Choroid plexus epithelial cell (primary cell): ENCODE measurements around the gene VTI1A.
A peak's percentile ranks its signal among the peaks of the same experiment; 100 is the strongest.
"Not testable (repeated sequence)": the region's sequence is repeated elsewhere in the genome, so short reads cannot be mapped to it uniquely, and the experiment has no call there.

Source experiments
- DNase-seq: peaks from one replicate; pipeline ENCODE4 v3.0.0-alpha.2; 2010; ENCODE audit warnings: low read depth
- H3K4me3 ChIP-seq: 2 replicates; pipeline ENCODE4 v1.5.1; 2011; ENCODE audit warnings: low read depth, mild to moderate bottlenecking, control low read depth, low read length, moderate library complexity
- TF ChIP-seq, protein P1 (sequence below): conservative IDR thresholded peaks from 2 replicates; pipeline ENCODE4 v1.5.1; 2011; ENCODE audit warnings: low read depth, mild to moderate bottlenecking, control low read depth, inconsistent platforms, low read length, moderate library complexity

Gene VTI1A

DNA sequence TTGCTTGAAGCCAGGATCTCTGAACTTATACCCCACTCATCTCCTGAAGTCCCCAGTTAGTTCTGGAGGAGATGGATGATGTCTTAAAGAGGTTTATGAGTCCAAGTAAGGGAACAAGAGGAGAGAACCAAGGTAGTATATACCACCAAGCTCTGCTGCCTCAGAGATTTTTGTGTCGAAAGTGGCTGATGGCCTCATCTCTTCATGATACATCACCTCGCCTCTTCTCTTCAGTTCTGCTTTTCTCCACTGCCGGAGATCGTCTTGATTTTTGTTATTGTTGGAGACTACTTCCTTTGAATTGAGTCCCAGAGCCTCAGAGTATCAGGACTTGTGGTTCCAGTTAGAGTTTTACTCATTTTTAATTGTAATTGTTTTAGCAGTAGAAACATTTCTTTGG, 1.9 kb downstream of the VTI1A start:
- DNase-seq, result no peak

DNA sequence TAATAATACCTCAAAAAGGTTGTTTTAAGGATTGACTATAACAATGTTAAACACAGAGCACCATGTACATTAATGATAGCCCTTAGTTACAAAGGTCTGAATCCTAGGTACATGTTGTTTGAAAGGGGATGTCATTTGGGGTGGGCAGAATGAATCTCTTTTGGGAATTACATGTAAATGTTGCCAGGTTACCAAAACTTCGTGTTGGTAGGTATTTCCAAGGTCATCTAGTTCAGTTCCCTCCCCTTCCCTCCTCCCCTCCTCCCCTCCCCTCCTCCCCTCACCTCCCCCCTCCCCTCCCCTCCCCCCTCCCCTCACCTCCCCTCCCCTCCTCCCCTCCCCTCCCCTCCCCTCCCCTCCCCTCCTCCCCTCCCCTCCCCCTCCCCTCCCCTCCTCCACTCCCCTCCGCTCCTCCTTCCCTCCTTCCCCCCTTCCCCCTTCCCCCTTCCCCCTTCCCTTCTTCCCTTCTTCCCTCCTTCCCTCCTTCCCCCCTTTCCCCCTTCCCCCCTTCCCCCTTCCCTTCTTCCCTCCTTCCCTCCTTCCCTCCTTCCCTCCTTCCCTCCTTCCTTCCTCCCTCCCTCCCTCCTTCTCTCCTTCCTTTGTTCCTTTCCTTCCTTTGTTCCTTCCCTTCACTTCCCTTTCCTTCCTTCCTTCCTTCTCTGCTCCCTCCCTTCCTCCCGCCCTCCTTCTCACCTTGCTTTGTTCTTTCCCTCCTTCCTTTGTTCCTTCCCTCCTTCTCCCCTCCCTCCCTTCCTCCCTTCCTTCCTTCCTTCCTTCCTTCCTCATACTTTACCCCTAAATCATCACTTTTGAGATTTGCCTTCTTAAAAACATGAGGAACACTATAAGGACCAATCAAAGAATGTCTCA, 8.1 kb downstream of the VTI1A start:
- H3K4me3 ChIP-seq, result no peak overlapping the region
- no peak for DNase-seq
- TF ChIP-seq, protein P1, sequence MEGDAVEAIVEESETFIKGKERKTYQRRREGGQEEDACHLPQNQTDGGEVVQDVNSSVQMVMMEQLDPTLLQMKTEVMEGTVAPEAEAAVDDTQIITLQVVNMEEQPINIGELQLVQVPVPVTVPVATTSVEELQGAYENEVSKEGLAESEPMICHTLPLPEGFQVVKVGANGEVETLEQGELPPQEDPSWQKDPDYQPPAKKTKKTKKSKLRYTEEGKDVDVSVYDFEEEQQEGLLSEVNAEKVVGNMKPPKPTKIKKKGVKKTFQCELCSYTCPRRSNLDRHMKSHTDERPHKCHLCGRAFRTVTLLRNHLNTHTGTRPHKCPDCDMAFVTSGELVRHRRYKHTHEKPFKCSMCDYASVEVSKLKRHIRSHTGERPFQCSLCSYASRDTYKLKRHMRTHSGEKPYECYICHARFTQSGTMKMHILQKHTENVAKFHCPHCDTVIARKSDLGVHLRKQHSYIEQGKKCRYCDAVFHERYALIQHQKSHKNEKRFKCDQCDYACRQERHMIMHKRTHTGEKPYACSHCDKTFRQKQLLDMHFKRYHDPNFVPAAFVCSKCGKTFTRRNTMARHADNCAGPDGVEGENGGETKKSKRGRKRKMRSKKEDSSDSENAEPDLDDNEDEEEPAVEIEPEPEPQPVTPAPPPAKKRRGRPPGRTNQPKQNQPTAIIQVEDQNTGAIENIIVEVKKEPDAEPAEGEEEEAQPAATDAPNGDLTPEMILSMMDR, result no peak

More for the DNA sequence above, 1.9 kb downstream of the VTI1A start:
- no peak overlapping the region for H3K4me3 ChIP-seq
- TF ChIP-seq, protein P1, result no peak

DNA sequence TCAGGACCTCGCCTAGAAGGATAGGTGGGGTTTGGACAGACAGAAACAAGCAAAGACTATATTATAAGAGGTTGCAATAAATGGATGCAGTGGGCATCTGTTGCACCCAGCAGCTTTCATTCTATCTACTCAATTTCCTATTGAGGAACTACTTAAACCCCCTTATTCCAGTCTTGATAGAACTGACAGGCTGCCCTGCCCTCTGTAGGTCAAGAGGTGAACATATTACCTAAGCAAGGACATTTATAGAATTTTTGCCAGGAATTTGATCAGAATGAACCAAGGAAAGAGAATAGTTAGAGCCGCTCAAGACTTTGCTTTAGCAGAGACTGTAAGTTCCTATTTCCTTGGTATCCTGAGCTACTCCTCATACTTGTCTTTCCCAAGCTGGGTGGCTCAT, 9.5 kb downstream of the VTI1A start:
- TF ChIP-seq, protein P1, result no peak
- no peak for DNase-seq
- H3K4me3 ChIP-seq, result no peak overlapping the region

DNA sequence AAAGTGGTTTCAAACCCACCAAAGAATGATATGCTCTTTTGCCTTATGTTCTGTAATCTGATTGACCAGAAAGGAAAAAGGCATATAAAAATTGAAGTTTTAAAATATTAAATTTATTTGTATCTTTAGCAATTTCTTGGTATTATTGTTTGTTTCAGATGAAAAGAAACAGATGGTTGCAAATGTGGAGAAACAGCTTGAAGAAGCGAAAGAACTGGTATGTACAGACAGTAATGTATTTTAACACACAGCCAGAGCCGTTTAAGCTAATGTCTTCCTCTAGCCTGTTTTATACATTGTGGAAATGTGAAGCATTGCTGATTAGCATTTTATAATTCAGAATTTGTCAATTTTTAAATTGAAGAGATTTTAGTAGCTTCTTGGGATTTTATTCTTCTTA, 13.4 kb downstream of the VTI1A start:
- TF ChIP-seq, protein P1, result no peak
- no peak overlapping the region for H3K4me3 ChIP-seq
- DNase-seq, result no peak

DNA sequence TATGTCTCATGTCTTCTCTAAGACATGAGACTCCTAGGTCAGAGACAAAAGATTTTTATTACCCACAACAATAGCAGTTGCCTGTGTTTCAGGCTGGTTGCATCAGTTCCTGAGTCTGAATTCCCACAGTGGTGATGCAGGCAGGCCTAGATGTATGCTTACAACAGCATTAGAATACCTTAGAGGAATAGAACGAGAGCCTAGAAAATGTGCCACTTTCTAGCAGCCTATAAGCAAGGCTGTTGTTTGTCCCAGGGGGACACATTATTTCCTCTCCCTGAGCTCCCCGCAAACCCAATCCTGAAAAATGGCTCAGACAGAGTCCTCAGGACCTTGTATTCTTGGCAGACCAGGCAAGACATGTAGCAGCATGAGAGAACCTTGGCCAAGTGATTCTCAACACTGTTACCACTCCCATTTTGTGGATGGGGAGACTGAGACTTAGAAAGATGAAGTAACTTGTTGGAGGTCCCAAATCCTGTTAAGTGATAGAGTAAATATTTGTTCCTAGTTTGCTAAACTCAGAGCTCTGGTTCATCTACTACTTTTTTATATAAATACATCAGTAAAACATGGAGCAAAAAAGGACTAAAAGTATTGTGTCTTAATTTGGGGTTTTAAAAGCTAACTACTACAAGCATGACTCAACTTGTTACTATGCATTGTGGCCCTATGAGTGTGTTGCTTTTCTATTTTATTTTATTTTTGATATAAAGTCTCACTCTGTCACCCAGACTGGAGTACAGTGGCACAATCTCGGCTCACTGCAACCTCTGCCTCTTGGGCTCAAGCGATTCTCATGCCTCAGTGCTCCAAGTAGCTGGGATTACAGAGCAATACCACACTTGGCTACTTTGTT, 14.2 kb downstream of the VTI1A start:
- peak; percentile 81 for DNase-seq
- TF ChIP-seq, protein P1, result no peak
- H3K4me3 ChIP-seq, result no peak overlapping the region

DNA sequence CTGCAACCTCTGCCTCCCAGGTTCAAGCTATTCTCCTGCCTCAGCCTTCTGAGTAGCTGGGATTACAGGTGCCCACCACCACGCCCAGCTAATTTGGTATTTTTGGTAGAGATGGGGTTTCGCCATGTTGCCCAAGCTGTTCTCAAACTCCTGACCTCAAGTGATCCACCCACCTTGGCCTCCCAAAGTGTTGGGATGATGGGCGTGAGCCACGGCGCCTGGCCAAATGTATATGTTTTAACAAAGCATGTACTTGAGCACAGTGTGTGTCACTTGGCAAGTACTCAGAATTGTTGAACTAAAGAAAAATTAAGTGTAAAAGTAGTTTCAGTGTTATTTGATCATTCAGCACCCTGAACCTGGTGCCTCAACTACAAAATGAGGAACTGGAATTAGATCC, 17.1 kb downstream of the VTI1A start:
- not testable (repeated sequence) for H3K4me3 ChIP-seq, DNase-seq

DNA sequence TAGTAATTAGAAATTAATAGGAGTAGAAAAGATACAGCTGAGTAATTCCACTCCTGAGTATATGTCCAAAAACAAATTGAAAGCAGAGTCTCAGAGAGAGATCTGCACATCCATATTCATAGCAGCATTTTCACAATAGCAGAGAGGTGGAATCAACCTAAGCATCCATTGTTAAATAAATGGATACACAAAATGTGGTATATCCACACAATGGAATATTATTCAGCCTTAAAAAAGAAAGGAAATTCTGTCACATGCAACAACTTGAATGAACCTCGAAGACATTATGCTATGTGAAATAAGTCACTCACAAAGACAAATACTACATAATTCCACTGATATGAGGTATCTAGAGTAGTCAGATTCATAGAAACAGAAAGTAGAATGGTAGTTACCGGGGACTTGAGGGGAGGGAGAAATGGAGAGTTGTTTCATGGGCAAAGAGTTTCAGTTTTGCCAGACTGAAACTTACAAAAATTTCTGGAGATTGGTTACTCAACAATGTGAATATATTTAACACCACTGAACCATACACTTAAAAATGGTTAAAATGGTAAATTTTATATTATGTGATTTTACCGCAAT, 18.4 kb downstream of the VTI1A start:
- H3K4me3 ChIP-seq, result no peak overlapping the region
- TF ChIP-seq, protein P1, result no peak
- DNase-seq, result no peak
